ENCODE results near the gene CLDN8. TPM values are rescaled to one million over a fixed set of nuclear protein-coding genes. Genes with fewer than 3 reads are reported as not detected.

Gene CLDN8
- total RNA-seq, 6 experiments from 2014 or later: not detected

DNA sequence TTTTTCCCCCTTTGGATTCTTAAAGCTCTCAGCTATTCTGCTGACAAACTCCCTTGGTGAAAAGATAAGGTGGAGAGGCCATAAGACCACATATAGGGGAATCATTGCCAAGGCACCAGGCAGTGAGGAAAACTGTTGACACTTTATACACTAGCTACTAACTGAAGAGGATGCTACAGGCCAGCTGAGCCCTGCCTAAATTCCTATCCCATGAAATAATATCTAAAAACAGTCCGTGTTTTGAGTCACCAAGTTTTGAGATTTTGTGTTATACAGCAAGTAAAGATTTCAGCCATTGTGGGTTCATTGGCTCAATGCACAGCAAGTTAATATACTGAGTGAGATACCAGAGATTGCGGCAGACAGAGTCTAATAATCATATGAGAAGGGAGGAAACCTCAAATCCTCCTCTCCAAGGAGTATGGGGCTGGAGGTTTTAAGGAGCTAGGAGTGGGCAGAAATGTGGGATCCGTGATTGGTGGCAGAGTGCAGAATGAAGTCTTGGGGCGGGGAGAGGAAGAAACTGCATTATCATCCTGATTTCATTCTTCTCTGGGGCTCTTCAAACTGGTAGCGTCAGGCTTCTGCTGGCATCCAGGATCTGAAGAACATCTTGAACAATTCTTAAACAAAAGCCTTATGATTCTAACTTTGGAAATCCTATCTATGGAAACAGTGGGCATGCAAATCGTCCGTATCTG lies 9.2 kb downstream of the CLDN8 start:
- no peak for ATAC-seq
- no peaks in the 10 kb centered on the region for H3K36me3 ChIP-seq
- no peaks in the 10 kb centered on the region for H3K27me3 ChIP-seq
- intact Hi-C loops (cut with DNase I): no loop called here
- DNase-seq: no peak
- no peaks in the 10 kb centered on the region for H3K9me3 ChIP-seq
- WGBS (ENCODE audit: insufficient coverage, low coverage, low lambda C conversion rate, missing lambda C conversion rate): 61% methylated on average over 4 of the region's 7 CpGs
- H3K27ac ChIP-seq: no peak overlapping the region
- no peaks in the 10 kb centered on the region for H3K4me1 ChIP-seq
- TF ChIP-seq POLR2A (IDR thresholded peaks at IDR 0.05): no peak
- TF ChIP-seq, protein P1, sequence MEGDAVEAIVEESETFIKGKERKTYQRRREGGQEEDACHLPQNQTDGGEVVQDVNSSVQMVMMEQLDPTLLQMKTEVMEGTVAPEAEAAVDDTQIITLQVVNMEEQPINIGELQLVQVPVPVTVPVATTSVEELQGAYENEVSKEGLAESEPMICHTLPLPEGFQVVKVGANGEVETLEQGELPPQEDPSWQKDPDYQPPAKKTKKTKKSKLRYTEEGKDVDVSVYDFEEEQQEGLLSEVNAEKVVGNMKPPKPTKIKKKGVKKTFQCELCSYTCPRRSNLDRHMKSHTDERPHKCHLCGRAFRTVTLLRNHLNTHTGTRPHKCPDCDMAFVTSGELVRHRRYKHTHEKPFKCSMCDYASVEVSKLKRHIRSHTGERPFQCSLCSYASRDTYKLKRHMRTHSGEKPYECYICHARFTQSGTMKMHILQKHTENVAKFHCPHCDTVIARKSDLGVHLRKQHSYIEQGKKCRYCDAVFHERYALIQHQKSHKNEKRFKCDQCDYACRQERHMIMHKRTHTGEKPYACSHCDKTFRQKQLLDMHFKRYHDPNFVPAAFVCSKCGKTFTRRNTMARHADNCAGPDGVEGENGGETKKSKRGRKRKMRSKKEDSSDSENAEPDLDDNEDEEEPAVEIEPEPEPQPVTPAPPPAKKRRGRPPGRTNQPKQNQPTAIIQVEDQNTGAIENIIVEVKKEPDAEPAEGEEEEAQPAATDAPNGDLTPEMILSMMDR (IDR thresholded peaks at IDR 0.05): no peak
- H3K4me3 ChIP-seq: no peak overlapping the region

DNA sequence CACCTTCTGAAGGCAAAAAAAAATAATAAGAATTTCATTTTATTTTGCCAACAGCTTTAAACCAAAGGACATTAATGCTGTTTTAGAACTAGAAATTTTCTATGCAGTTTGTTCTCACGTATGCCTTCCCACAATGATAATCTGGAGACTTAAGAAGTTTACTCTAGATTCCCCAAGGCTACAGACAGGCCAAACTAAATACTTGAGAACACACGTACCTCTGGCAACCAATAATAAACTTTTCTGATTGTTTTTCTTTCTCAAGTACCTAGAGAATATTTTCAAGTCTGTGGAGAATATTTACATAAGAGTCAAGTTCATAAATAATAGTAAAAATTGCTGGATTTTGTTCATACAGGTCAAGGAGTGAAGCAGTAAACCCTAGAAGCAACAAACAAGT lies 15.9 kb downstream of the CLDN8 start:
- Histone ChIP-seq H3K9me3 (no peaks in the 10 kb centered on the region), H3K4me3 (no peak overlapping the region), H3K27me3 (no peaks in the 10 kb centered on the region), H3K4me1 (no peaks in the 10 kb centered on the region), H3K27ac (no peak overlapping the region), H3K36me3 (no peaks in the 10 kb centered on the region)
- TF ChIP-seq, protein P1 (IDR thresholded peaks at IDR 0.05): no peak
- TF ChIP-seq POLR2A (IDR thresholded peaks at IDR 0.05): no peak
- no peak for ATAC-seq
- intact Hi-C loops (cut with DNase I): no loop called here
- no peak for DNase-seq
- 42% methylated on average over 2 of the region's 2 CpGs for WGBS (ENCODE audit: insufficient coverage, low coverage, low lambda C conversion rate, missing lambda C conversion rate)

DNA sequence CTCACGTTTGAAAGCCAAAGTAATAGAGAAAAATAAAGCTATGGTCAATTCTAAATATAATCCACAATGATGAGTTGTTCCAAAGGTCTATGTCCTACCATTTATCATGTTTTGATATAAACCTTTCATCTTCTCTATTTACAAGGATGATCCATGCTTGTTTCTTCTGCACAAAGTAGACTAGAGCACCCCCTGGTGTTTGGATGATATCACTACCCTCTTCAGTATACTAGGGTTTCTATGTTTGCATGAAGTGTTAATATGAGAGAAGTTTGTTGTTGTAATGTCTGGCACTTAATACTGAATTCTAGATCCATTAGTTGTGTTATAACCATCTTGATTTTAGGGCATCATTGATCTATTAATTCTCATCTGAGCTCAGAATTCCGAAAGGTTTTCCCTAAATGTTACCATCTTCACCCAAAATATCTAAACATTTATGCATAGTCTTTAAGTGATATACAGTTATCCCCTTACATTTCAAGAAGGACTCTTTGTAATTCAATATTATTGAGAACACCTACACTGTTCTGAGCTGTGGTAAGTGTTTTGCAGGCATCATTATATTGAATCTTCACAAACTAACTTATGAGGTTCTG lies 21.1 kb downstream of the CLDN8 start:
- DNase-seq (no peak), ATAC-seq (peak in 3 of 4 donors; percentile 42 to 55 (median 53))
- H3K9me3 ChIP-seq: no peaks in the 10 kb centered on the region
- intact Hi-C loops (cut with DNase I): no loop called here
- H3K36me3 ChIP-seq: no peaks in the 10 kb centered on the region
- H3K27ac ChIP-seq: no peak overlapping the region
- H3K27me3 ChIP-seq: no peaks in the 10 kb centered on the region
- WGBS (ENCODE audit: insufficient coverage, low coverage, low lambda C conversion rate, missing lambda C conversion rate): 17% methylated on average over 2 of the region's 2 CpGs
- no peaks in the 10 kb centered on the region for H3K4me1 ChIP-seq
- TF ChIP-seq, protein P1 (IDR thresholded peaks at IDR 0.05): peak; percentile 34 to 53 (median 47)
- TF ChIP-seq POLR2A (IDR thresholded peaks at IDR 0.05): no peak
- no peak overlapping the region for H3K4me3 ChIP-seq

DNA sequence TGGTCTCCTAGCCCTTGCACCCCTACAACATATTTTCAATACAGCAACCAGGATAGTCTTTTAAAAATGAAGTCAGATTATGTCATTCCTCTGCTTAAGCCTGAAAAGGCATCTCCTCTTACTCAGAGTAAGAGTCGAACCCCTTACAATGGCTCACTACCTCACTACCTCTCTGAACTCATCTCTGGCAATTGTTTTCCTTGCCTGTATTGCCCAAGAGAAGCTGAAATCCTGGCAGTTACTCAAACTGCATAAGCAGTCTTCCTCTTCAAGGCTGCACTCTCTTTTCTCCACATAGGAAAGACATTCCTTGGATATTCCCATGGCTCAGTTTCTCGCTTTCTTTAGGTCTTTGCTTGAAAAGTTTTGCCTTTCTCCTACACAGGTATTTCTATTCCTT lies 22.7 kb downstream of the CLDN8 start:
- H3K27me3 ChIP-seq: no peaks in the 10 kb centered on the region
- H3K9me3 ChIP-seq: no peaks in the 10 kb centered on the region
- H3K27ac ChIP-seq: no peak overlapping the region
- H3K36me3 ChIP-seq: no peaks in the 10 kb centered on the region
- no peak overlapping the region for H3K4me3 ChIP-seq
- WGBS (ENCODE audit: insufficient coverage, low coverage, low lambda C conversion rate, missing lambda C conversion rate): 69% methylated on average over 2 of the region's 2 CpGs
- TF ChIP-seq POLR2A (IDR thresholded peaks at IDR 0.05): no peak
- TF ChIP-seq, protein P1 (IDR thresholded peaks at IDR 0.05): no peak
- DNase-seq (no peak), ATAC-seq (no peak)
- intact Hi-C loops (cut with DNase I): no loop called here
- no peaks in the 10 kb centered on the region for H3K4me1 ChIP-seq

All from right lobe of liver (tissue), 6 donors.